IPS-NIHi11 (cell line): Measurements from ENCODE around the gene NACA2.
"Not testable (repeated sequence)": the region's sequence is repeated elsewhere in the genome, so short reads cannot be mapped to it uniquely, and the experiment has no call there.

Source experiments
- DNase-seq: peaks from one replicate; pipeline ENCODE4 v3.0.0; 2012; ENCODE audit warnings: mixed read lengths, low spot score

The NACA2 gene

DNA sequence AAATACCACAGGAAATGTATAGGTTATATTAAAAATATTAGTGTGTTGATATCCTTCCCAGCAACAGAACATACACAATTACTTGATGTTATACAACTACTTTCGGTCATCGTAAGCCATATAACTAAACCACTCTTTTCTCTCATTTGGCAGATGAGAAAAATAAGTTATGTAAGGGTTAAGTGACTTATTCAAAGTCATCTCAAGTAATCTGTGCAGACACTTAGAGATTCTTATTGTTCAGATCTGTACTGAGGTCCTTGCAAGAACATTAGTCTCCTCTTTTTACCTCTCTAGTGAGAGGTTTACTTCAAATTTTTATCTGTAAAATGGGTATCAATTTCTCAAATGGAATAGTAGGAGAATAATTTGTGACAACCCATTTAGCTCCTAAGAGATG is 15.0 kb downstream of the NACA2 start:
- no peak for DNase-seq

DNA sequence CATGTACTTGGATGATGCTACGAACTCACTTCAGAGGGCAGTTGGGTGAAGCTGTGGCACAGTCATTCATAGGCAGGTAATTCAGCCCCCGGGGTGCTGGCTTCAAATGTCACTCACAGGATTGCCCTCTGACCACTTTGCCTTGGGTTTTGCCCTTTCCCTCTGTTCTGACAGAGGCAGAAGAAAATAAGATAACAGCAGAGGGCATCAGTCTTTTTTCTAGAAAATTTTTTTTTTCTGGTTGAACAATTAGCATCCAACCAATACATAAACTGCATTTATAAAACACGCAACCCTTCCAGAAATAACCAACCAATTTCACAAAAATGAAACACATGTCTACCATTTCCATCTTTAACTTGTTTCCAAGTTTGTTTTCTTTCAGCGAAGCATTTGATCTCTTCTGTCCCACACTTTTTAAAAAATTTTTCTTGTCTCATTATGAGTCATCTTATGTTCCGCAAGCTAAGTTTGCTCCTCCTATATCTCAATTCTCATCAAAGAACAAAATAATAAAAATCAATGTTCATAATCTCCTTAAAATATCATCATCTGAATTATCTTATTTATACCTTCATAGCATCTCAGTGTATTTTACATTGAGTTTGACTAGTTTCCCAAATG is 15.6 kb downstream of the NACA2 start:
- DNase-seq: no peak

DNA sequence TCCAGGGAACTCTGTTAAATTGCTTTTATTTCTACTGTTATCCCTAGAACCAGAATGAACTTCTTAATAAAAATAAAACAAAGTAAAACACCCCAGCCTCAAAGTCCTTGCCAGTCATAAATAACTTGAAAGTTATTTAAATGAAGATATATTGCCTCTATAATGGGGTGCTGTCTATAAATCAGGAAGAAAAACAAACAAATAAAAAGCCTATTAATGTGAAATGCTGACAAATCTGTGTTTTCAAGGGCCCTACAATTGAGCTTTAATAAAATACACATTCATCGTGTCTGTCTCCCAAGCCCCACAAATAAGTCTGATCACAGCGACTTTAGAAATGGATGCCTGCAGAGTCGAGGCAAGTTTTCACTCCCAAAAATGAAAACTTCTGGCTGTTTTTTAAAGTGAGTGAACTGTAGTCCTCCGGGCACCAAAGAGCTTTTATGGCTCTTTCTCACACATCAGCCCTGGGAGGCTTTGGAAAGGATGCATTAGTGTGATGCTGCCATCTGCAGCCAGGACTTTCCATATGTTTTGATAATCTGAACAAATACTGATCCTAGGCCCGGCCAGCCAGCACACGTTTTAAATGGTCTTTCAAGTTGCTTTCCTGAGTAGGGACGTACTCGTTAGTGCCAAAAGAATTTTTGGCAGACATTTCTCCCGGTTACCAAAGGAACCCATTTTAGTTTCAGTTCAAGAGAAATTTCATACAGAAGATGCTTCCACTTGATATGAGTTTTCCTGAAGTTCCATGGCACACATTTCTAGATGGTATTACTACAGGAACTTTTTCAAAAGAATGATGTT is 16.3 kb downstream of the NACA2 start:
- DNase-seq: peak; percentile 42

DNA sequence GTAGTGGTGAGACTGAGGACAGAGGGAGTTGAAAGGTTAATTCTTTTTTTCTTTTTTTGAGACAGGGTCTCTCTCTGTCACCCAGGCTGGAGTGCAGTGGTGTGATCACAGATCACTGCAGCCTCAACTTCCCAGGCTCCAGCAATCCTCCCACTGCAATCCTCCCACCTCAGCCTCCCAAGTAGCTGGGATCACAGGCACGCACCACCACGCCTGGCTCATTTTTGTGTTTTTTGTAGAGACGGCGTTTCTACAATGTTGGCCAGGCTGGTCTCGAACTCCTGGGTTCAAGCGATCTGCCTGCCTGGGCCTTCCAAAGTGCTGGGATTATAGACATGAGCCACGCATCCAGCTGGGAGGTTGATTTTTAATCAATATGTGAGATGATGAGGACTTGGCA is 18.5 kb downstream of the NACA2 start:
- not testable (repeated sequence) for DNase-seq

DNA sequence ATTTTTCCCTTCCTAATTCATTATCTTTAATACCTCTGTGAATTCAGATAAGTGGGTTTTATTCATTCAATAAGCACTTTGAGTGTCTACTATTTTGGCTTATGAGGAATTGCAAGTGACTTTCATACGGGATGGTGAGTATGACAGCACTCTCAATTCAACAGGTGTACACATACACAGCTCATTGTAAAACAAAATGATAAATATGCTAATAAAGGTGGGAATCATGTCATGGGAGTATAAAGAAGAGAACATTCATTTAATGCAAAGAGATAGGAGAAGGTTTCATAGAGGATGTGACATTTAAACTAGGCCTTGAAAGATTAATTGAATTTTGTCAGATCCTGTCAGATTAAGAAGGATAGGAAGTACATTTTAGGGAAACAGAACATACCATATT is 19.4 kb downstream of the NACA2 start:
- DNase-seq: no peak

DNA sequence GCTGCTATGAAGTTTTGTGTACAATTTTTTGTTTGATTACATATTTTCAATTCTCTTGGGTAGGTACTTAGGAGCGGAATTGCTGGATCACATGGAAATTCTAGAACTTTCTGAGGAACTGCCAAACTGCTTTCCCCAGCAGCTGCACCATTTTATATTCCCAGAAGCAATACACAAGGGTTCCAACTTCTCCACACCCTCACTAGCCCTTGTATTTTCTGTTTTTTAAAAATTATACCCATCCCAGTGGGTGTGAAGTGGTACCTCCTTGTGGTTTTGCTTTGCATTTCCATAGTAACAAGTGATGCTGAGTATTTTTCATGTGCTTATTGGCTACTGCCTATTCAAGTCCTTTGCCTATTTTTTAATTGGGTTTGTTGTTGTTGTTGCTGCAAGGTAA is 20.9 kb downstream of the NACA2 start:
- no peak for DNase-seq

DNA sequence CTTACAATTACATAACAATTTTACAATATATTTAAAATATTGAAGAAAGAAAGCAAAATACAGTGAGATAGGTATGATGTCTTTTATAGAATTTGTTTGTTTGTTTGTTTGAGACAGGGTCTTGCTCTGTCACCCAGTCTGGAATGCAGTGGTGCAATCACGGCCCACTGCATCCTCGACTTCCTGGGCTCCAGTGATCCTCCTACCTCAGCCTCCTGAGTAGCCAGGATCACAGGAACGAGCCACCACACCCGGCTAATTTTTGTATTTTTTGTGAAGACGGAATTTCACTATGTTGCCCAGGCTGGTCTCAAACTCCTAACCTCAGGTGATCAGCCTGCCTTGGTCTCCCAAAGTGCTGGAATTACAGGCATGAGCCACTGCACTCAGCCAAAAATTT is 21.5 kb downstream of the NACA2 start:
- not testable (repeated sequence) for DNase-seq

DNA sequence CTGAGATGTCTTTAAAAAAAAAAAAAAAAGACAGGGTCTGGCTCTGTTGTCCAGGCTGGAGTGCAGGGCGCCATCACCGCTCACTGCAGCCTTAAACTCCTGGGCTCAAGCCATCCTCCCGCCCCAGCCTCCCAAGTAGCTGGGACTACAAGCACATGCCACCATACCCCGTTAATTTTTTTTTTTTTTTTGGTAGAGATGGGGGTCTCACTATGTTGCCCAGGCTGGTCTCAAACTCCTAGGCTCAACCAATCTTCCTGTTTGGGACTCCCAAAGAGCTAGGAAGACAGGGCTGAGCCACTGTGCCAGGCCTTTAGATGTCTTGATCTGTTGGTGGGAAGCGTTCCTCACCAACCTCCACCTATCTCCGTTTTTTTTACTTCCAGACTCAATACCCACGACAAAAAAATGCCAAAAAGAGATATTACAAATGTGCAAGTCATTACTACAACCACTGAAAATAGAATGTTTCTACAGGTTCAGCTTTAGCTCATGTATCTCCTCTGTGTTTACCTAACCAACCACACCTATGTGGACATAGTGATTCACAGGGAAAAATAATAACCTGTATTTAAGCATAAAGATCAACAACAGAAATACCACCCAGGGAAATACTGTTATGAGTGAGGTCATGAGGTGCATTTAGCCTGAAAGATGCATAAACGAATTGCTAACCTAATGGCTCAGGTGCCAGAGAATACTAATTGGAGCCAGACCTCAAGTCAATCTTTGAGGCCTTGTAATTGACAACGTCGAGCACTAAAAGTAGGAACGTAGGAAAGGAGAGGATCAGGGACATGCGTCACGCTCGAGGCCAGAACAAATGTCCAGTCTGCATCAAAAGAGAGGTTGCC is 22.6 kb downstream of the NACA2 start:
- no peak for DNase-seq

DNA sequence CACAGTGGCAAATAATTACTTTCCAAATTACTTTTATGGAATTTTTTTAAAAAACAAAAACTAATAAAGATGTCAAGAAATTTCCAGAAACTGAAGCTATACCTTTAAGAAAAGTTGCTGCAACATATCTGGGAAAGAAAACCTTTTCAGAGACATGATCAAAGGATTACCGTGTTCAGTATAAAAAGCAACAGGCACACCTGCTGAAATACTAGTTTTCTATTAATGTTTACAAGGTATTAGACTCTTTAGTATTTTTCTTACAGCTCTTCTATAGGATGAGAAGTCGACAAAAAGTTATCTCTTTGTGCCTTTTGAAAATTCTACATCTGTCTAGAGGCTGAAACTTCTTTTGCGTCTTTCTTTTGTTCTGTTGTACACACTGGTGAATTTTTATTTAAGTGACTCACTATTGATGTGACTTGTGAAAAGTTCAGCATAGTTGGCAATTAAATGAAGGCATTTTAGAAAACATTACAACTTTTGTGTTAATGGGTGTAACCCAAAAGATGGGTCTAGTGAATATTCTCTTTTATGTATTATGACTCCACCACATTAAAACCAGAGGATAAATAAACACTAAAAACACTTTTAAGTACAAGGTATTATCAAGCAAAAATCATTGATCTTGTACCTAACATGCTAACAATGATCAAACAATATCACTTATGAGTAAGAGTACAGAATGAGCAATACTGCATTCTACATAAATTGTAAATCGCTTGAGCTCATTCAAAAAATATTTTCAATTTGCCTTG is 23.8 kb downstream of the NACA2 start:
- no peak for DNase-seq

DNA sequence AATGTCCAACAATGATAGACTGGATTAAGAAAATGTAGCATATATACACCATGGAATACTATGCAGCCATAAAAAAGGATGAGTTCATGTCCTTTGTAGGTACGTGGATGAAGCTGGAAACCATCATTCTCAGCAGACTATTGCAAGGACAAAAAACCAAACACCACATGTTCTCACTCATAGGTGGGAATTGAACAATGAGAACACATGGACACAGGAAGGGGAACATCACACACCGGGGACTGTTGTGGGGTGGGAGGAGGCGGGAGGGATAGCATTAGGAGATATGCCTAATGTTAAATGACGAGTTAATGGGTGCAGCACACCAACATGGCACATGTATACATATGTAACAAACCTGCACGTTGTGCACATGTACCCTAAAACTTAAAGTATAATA is 24.6 kb downstream of the NACA2 start:
- DNase-seq: not testable (repeated sequence)

DNA sequence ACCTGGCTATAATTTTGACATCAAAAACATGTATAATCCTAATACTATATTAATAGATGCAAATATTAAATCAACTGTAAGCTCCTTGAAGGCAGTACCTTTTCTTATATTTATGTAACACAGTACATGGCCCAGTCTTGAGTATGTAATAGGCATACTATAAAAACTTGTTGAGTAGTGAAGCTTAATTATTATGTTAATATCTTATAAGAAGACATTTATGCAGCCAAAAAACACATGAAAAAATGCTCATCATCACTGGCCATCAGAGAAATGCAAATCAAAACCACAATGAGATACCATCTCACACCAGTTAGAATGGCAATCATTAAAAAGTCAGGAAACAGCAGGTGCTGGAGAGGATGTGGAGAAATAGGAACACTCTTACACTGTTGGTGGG is 25.2 kb downstream of the NACA2 start:
- DNase-seq: not testable (repeated sequence)

DNA sequence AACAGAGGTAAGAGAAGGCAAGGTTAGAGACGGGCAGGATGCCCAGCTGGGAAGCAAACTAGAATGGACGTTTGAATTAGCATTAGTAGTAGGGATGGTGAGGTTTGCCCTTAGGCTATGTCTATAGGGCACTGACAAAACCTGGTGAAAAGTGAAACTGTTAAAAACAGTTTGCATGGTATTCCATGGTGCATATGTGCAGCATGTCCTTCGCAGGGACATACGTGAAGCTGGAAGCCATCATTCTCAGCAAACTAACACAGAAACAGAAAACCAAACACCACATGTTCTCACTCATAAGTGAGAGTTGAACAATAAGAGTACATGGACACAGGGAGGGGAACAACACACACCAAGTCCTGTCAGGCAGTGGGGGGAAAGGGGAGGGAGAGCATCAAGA is 25.8 kb downstream of the NACA2 start:
- DNase-seq: no peak

DNA sequence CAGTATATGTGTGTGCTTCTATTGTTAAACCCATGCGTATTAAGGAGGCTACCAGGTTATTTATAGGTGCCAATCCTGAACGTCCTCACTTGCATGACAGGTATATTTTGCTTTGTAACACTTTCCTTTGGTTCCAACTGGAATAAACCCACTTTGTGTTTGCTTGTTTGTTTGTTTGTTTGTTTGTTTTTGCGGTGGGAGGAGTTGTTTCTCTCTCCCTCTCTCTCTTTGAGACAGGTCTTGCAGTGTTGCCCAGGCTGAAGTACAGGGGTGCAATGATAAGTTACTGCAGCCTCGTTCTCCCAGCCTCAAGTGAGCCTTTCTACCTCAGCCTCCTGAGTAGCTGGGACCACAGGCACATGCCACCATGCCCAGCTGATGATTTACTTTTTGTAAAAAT is 28.7 kb downstream of the NACA2 start:
- no peak for DNase-seq

DNA sequence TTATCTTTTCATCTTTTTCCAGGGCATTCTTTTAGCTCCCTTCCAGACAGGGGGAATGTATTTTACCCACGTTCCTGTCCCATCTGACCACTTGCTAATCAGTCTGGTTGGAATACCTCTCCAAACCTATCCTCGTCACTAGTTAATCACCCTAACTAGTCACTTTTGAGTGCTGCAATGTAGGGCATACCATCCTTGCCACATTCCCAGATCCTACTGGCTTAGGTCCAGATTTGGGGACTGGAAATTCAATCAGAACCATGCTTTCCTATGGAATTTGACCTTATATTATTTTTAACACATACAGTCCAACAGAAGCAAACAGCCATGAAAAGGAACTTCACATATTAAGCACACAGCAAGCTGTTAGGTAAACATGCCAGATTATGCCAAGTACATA is 29.7 kb downstream of the NACA2 start:
- no peak for DNase-seq

DNA sequence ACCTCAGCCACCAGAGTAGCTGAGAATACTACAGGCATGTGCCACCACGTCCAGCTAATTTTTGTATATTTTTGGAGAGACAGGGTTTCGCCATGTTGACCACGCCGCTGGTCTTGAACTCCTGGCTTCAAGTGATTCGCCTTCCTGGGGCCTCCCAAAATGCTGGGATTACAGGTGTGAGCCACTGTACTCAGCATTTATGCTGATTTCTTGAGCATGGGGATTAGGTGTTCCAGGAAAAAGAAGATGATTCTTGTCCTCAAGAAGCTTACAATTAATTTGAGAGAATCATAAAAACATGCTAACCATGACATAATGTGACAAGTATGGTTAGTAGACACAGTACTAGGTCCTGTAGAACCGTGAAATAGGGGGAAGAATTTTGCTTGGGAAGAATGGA is 30.9 kb downstream of the NACA2 start:
- DNase-seq: no peak

DNA sequence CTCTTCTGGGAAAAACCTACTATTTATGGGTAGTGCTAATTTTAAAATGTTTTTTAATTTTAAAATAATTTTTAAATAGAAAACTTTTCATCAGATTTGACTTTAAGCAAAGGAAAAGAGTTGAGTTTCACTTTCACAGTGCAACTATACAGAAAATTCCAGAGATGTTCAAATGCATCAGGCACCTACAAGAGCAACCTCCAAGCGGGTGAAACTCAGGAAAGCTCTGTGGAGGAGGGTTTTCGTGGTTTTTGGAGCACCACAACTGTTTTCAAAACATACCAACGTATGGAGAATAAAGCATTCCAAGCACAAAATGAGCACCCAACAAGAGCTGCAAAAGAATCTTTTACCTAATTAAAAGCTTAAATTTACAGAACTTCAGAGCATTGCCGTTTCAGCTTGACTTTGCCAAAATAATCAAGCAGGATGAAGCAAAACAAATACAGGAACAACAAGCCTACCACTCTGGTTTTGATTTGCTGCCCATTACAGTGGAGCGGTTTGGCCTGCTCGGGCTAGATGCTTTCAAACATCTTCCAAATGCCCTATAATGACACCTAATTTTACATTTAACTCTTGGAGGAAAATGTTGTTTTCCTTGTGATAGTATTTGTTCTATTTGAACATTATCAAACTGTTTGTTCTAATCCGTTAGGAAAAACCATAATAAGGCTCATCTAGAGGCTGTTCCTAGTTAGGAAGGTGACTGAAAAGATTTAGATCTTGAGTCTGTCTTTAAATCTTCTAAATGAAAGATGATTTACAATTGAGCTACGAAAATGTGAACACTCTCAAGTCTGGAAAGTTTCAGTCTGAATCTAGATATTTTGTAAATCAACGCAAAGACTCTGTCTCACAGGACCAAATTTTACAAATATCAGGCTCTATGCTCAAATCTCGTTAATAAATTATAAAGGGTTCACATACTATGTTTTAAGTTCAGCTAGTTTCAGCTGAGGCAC is 34.5 kb downstream of the NACA2 start:
- DNase-seq: no peak

DNA sequence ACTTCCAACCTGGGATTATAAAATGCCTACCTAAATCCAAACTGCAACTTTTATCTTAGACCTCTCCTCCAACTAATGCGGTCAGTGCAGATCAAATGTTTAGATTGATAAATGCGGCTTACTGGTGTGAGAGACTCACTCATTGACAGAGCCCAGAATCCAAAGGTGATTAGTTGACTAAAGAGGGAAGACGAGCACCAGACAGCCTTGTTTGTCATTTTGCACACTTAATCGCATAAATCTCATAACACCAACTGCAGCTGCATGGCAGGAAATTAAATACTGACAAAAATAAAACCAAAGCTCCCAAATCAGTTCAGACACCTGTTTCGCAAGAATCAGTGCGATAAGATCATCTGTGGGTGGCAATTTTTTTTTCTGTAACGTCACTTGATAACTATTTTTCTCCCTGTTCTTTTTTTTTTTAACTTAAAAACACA is 35.9 kb downstream of the NACA2 start:
- no peak for DNase-seq

DNA sequence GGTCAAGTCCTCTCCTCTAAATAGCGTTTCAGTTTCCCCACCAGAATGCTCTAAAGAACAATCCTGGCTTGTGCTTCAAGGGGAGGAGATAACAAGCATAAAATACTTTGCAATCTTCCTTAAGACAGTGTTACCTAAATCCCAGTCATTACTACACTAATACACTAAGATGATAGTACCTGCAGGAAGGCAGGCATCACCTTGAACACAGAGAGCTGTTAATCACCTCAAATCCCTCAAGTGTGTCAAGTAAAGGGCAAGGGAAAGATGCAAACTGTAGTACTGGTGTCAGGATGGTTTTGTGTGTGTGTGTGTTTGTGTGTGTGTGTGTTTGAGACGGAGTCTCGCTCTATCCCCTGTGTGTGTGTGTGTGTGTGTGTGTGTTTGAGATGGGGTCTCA is 36.8 kb downstream of the NACA2 start:
- no peak for DNase-seq

DNA sequence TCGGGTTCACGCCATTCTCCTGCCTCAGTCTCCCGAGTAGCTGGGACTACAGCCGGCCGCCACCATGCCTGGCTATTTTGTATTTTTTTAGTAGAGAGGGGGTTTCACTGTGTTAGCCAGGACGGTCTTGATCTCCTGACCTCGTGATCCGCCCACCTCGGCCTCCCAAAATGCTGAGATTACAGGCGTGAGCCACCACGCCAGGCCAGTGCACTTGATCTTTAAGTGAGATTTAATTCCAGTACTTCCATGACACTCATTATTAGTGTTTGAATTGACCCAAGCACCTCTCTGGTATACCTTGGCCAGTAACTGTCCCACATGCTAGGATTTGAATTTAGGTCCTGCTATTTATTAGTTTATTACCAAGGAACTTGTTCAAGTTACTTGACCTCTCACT is 38.5 kb downstream of the NACA2 start:
- DNase-seq: not testable (repeated sequence)

DNA sequence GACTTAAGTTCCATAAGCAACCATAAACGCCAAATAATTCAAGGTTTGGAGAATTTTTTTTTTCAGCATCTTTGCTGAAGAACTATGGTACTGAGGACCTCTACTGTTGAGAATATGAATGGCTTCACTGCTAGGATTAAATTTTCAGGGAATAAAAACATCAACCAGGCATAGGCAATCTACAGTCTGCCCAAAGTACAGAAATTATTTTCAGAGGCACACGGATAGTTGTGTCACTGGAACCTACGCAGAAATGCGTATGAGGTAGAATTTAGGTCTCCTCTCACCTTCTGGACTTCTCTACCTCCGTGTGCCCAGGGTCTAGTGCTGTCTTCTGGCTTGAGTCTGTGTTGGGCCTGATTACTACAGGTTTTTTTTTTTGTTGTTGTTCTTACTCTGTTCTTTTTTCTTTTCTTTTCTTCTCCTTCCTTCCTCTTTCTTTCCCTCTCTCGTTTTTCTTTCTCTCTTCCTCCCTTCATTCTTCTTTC is 39.7 kb downstream of the NACA2 start:
- peak; percentile 54 for DNase-seq

DNA sequence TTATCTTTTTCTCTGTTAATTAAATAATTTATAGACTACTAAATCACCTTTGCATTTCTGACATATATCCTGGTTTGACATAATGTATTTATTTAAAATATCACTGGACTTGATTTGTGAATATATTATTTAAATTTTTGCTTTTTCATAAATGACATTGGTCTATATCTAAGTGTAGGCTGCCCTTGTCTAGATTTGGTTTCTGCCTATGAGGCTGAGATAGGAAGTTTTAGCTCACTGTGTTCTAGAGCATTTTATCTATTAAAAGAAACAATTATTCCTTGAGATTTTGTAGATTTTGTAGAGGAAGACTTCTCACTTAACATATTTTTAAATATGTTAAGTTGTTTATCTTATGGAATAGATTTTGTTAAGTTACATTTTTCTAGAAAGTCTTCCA is 43.9 kb downstream of the NACA2 start:
- no peak for DNase-seq
